Coronary artery (tissue), 2 donors: ENCODE measurements around the gene COL6A1.
A peak's percentile ranks its signal among the peaks of the same experiment; 100 is the strongest.
"Not testable (repeated sequence)": the region's sequence is repeated elsewhere in the genome, so short reads cannot be mapped to it uniquely, and the experiment has no call there.

Source experiments
- DNase-seq: peaks from one replicate; pipeline ENCODE4 v3.0.0-alpha.2; 2017; ENCODE audit warnings: low spot score
- H3K27ac ChIP-seq, 2 donors: fragments of 200-600 bp; sonication (generic); one replicate each; pipeline ENCODE4 v1.5.1; 2016 to 2019
- H3K4me3 ChIP-seq: fragments of 200-600 bp; sonication (generic); 2 replicates; pipeline ENCODE4 v1.5.1; 2016; ENCODE audit warnings: mild to moderate bottlenecking, moderate library complexity
- CTCF ChIP-seq: fragments of 200-600 bp; sonication (generic); IDR thresholded peaks from one replicate; pipeline ENCODE4 v1.5.1; 2019; ENCODE audit warnings: antibody characterized with exemption

Gene COL6A1

GRCh38 chr21:45952974-45953373 lies 28.6 kb upstream of the COL6A1 start:
- no peak for TF ChIP-seq CTCF
- DNase-seq: no peak
- H3K27ac ChIP-seq: peak overlapping the region; percentile 89 to 92
- H3K4me3 ChIP-seq: no peak overlapping the region

GRCh38 chr21:45954261-45954660 lies 27.3 kb upstream of the COL6A1 start:
- DNase-seq: no peak
- H3K4me3 ChIP-seq: no peak overlapping the region
- peak; percentile 16 for TF ChIP-seq CTCF
- H3K27ac ChIP-seq: peak overlapping the region; percentile 89 to 92

- H3K4me3 ChIP-seq: no peak overlapping the region
- peak overlapping the region in 1 of 2 donors; percentile 89 for H3K27ac ChIP-seq
- no peak for TF ChIP-seq CTCF
- no peak for DNase-seq
Observed at GRCh38 chr21:45954921-45955320, 26.6 kb upstream of the COL6A1 start.

GRCh38 chr21:45957551-45957950 lies 24.0 kb upstream of the COL6A1 start:
- DNase-seq: no peak
- Histone ChIP-seq H3K4me3 (peak overlapping the region; percentile 11), H3K27ac (peak overlapping the region; percentile 80 to 89)
- no peak for TF ChIP-seq CTCF

DNA sequence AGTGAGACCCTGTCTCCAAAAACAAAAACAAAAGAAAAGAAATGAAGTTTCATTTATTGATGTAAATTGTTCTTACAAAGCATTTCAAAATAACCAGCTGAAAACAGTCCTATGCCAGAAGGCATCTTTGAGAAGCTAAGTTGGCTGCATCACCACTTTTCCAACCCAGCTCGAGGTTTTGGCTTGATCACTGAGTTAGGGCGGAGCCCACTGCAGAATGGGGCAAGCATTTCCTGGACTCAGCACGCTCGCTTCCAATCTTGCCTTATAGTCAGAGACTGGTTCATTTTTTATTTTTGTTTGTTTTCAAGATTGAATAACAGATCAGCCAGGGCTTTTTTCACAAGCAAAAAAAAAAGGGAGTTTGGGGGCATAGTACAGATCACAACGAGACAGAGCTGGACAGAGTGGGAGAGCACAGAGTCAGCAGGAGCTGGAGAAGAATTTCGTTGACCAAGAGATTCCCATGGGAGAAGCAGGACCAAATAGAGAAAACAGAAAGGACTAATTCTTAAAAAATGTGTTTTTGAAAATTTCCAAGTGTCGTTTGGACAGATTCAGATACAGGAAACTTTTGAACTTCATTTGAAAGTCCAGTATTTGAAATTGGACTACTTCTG lies 23.5 kb upstream of the COL6A1 start:
- peak; percentile 86 for DNase-seq
- peak overlapping the region; percentile 28 for H3K4me3 ChIP-seq
- peak overlapping the region; percentile 80 to 89 for H3K27ac ChIP-seq
- no peak for TF ChIP-seq CTCF

DNA sequence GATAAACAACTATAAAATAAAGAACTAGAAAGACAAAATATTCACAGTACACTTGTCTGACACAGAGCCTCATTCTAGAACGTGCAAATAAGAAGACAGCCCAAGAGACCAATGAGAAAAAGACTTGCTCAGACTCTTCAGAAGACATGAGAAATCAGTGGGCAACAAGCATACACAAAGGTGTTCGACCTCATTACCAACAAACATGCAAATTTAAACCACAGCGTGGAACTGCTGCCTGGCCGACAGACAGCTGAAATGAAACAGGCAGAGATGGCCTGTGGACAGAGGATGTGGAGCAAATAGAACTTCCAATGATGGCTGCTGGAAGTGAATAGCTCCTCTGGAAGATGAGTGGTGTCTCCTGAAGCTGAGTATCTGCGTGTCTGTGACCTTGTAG lies 22.4 kb upstream of the COL6A1 start:
- peak overlapping the region; percentile 80 to 89 for H3K27ac ChIP-seq
- no peak overlapping the region for H3K4me3 ChIP-seq
- DNase-seq: no peak
- no peak for TF ChIP-seq CTCF

DNA sequence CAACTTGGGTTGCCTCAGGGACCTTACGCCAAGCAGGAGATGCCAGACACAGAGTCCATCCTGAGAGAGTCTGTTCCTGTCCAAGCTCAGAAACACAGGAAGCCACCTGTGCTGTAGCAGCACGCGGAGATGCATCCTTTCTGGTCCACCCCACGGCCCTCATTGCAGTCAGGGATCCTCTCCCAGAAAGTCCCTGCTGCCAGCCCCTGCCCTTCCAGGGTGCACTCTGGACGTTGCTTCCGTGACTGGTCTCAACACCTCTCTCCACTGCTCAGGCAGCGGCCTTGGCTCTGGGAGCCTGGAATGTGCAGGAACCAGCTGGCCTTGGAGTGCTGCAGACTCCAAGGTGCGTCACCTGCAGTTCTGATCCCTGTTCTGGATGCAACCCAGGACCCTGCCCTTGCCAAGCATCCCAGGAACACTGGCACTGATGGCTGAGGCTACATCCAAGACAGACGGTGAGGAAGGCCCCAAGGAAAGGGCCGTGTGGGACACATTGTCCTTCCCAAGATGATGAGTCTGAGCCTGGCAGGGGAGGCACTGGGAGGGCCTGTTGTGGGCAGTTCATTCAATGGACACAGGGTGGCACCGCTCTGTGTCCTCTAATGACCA lies 21.7 kb upstream of the COL6A1 start:
- no peak for DNase-seq
- H3K4me3 ChIP-seq: no peak overlapping the region
- peak overlapping the region; percentile 80 to 89 for H3K27ac ChIP-seq
- TF ChIP-seq CTCF: no peak

DNA sequence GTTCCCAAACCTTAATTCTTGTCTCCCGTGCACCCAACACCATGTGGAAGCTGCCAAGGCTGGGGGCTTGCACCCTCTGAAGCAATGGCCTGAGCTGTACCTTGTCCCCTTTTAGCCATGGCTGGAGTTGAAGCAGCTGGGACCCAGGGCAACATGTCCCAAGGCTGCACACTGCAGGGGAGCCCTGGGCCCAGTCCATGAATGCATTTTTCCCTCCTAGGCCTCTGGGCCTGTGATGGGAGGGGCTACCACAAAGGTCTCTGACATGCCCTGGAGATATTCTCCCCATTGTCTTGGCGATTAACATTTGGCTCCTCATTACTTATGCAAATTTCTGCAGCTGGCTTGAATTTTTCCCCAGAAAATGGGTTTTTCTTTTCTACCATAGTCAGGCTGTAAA lies 20.2 kb upstream of the COL6A1 start:
- H3K4me3 ChIP-seq, DNase-seq: not testable (repeated sequence)
- H3K27ac ChIP-seq: peak overlapping the region in 1 of 2 donors; percentile 5
